Thyroid gland (tissue), 4 donors: ENCODE data around the gene SDCCAG8. TPM values are rescaled to one million over a fixed set of nuclear protein-coding genes. Genes with fewer than 3 reads are reported as not detected.

ENCODE experiments used
- DNase-seq, 2 donors: peaks; one replicate each; pipeline ENCODE4 v3.0.0-alpha.2; 2019
- H3K27ac ChIP-seq, 3 donors: fragments of 200-600 bp; sonication (generic); 1 replicate in 2 of 3; 2 replicates in 1 of 3; pipeline ENCODE4 v1.5.1; 2016 to 2019; ENCODE audit warnings: mild to moderate bottlenecking in 1 of 3, moderate library complexity in 1 of 3
- H3K27me3 ChIP-seq: fragments of 200-600 bp; sonication (generic); one replicate; pipeline ENCODE4 v1.5.1; 2019
- H3K36me3 ChIP-seq, 2 donors: fragments of 200-600 bp; sonication (generic); one replicate each; pipeline ENCODE4 v1.5.1; 2016 to 2019
- H3K4me1 ChIP-seq, 2 donors: fragments of 200-600 bp; sonication (generic); one replicate each; pipeline ENCODE4 v1.5.1; 2017 to 2019
- H3K4me3 ChIP-seq, 3 donors: fragments of 200-600 bp; sonication (generic); replicated peaks in 1 of 3; 1 replicate in 2 of 3; 2 replicates in 1 of 3; pipeline ENCODE4 v1.5.1; 2016; ENCODE audit warnings: mild to moderate bottlenecking in 1 of 3
- H3K9me3 ChIP-seq: fragments of 200-600 bp; sonication (generic); one replicate; pipeline ENCODE4 v1.5.1; 2017
- CTCF ChIP-seq, 6 experiments: fragments of 200-600 bp in 3 of 6; fragments of 450-650 bp in 3 of 6; sonication (generic) in 3 of 6; IDR thresholded peaks; one replicate each; pipeline ENCODE4 v1.5.1; 2016 to 2019; ENCODE audit warnings: antibody characterized with exemption in 6 of 6, mild to moderate bottlenecking in 2 of 6, inconsistent platforms in 1 of 6, moderate library complexity in 1 of 6
- POLR2A ChIP-seq, 2 donors: fragments of 450-650 bp; IDR thresholded peaks; one replicate each; pipeline ENCODE4 v1.6.1; 2017; ENCODE audit warnings: antibody characterized with exemption in 2 of 2, mild to moderate bottlenecking in 2 of 2, moderate library complexity in 1 of 2
- WGBS, 2 donors: methylation state at CpG; one replicate each; pipeline ENCODE4 v1.1.5; 2017; 5-methylcytosine and 5-hydroxymethylcytosine counted together
- intact Hi-C: fragments of 100-400 bp; cut with DNase I; formaldehyde crosslinking; loops from one replicate; pipeline ENCODE4 v1.15.1; 2023
- total RNA-seq, 4 donors: library from RNA; depleted of rRNA; stranded (reverse); fragments of >200 nt; gene quantifications; one replicate each; pipeline ENCODE4 v1.2.3, GENCODE V29; 2016

SDCCAG8 gene
- total RNA-seq, 4 donors from 2014 or later, result 105 to 193 (median 115) TPM

DNA sequence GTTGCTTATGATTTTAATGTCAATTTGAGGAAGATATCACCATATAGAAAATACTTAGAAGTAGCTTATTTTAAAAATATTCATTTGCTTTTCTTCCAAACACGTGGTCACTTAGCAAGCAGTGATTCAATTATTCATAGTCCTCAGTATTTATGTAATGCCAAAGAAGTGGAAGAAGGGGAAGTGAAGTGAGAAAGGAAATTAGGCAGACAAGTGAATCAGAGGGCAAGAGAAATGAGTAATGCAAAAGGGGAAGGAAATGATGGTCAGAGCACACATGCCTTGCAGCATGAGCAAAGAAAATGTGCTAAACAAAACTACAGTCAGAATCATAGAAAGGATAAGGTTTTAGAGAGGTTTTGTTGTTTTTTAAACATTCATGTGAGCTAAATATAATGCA, 31.8 kb downstream of the SDCCAG8 start:
- H3K27me3 ChIP-seq, result no peaks in the 10 kb centered on the region
- 51 to 62% methylated on average over 1 of the region's 1 CpG for WGBS, 2 donors
- no peak overlapping the region for H3K4me3 ChIP-seq
- TF ChIP-seq POLR2A (IDR thresholded peaks at IDR 0.05), result no peak
- no peak for TF ChIP-seq CTCF (IDR thresholded peaks at IDR 0.05)
- peaks cover 9 to 12% of the 10 kb centered on the region in 2 donors for H3K4me1 ChIP-seq
- no peaks in the 10 kb centered on the region for H3K36me3 ChIP-seq
- H3K9me3 ChIP-seq, result no peaks in the 10 kb centered on the region
- intact Hi-C loops, result no loop called here
- H3K27ac ChIP-seq, result peak overlapping the region in 2 of 3 donors; percentile 29 to 52
- DNase-seq, result no peak

GRCh38 chr1:243288062-243288461, 32.2 kb downstream of the SDCCAG8 start:
- intact Hi-C loops, result no loop called here
- no peaks in the 10 kb centered on the region for H3K36me3 ChIP-seq
- H3K9me3 ChIP-seq, result no peaks in the 10 kb centered on the region
- H3K4me1 ChIP-seq, result peaks cover 9 to 12% of the 10 kb centered on the region in 2 donors
- H3K27me3 ChIP-seq, result no peaks in the 10 kb centered on the region
- H3K27ac ChIP-seq, result peak overlapping the region in 1 of 3 donors; percentile 52
- DNase-seq, result no peak
- 89 to 93% methylated on average over 6 of the region's 6 CpGs for WGBS, 2 donors
- TF ChIP-seq POLR2A (IDR thresholded peaks at IDR 0.05) (no peak), CTCF (IDR thresholded peaks at IDR 0.05) (no peak)
- H3K4me3 ChIP-seq, result no peak overlapping the region

GRCh38 chr1:243291292-243291691, 35.5 kb downstream of the SDCCAG8 start:
- intact Hi-C loops, result no loop called here
- Histone ChIP-seq H3K27me3 (no peaks in the 10 kb centered on the region), H3K4me3 (no peak overlapping the region), H3K27ac (no peak overlapping the region), H3K4me1 (peaks cover 9 to 12% of the 10 kb centered on the region in 2 donors), H3K9me3 (no peaks in the 10 kb centered on the region), H3K36me3 (no peaks in the 10 kb centered on the region)
- DNase-seq, result no peak
- WGBS, 2 donors, result 88 to 98% methylated on average over 1 of the region's 1 CpG
- no peak for TF ChIP-seq CTCF (IDR thresholded peaks at IDR 0.05)
- TF ChIP-seq POLR2A (IDR thresholded peaks at IDR 0.05), result no peak

- Histone ChIP-seq H3K9me3 (no peaks in the 10 kb centered on the region), H3K4me3 (no peak overlapping the region), H3K27me3 (no peaks in the 10 kb centered on the region), H3K36me3 (no peaks in the 10 kb centered on the region), H3K27ac (no peak overlapping the region), H3K4me1 (peaks cover 4 to 8% of the 10 kb centered on the region in 2 donors)
- TF ChIP-seq POLR2A (IDR thresholded peaks at IDR 0.05) (no peak), CTCF (IDR thresholded peaks at IDR 0.05) (no peak)
- WGBS, 2 donors, result 87 to 88% methylated on average over 5 of the region's 5 CpGs
- no peak for DNase-seq
- intact Hi-C loops, result no loop called here
Measured at GRCh38 chr1:243292117-243292516, 36.3 kb downstream of the SDCCAG8 start.

GRCh38 chr1:243293941-243294722, 38.3 kb downstream of the SDCCAG8 start:
- intact Hi-C loops, result no loop called here
- Histone ChIP-seq H3K9me3 (no peaks in the 10 kb centered on the region), H3K4me3 (no peak overlapping the region), H3K36me3 (no peaks in the 10 kb centered on the region), H3K27ac (no peak overlapping the region), H3K27me3 (no peaks in the 10 kb centered on the region), H3K4me1 (no peaks in the 10 kb centered on the region)
- DNase-seq, result no peak
- WGBS, 2 donors, result 82 to 89% methylated on average over 3 to 4 of the region's 4 CpGs
- TF ChIP-seq CTCF (IDR thresholded peaks at IDR 0.05) (no peak), POLR2A (IDR thresholded peaks at IDR 0.05) (no peak)
